GM20431 (cell line): Measurements from ENCODE around the gene RPUSD1.

Experiments
- in situ Hi-C: fragments of 300-500 bp; cut with MseI, MboI; formaldehyde crosslinking; loops from one replicate; pipeline ENCODE4 v1.15.0; 2020; ENCODE audit warnings: low sequenced_read_pairs; ENCODE audit not compliant: unreplicated experiment

Gene RPUSD1

DNA sequence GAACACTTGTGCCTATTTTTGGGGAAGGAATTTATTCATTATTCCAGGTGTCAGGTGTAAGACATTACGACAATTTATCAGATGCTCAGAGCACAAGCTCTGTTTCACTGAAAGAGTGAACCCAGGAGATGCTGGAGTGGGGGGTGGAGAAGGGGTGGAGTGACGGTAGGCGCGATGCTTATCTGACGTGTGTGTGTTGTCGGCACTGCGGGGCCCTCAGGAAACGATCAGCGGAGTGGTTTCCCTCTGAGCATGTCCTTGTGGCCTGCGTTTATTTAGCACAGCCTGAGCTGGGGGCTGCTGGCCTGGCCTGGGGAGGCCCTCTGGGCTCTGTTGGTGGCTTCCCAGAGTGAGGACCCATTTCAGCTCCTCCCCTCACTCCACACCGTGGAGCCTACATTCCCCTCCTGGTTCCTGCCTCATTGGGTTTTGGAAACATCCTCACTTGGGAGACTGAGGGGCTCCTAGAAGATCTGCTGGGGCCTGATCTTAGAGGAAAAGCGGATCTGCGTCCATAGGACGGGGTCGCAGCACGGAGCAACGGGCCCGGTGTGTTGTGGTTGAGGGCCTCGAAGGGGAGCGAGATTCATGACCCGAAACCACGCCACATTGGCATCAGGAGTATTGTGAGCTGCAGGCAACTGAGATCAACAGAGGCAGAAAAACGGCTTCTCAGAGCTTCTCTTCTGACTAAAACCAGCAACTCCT is 31.3 kb upstream of the RPUSD1 start:
- in situ Hi-C loops = no loop called here

DNA sequence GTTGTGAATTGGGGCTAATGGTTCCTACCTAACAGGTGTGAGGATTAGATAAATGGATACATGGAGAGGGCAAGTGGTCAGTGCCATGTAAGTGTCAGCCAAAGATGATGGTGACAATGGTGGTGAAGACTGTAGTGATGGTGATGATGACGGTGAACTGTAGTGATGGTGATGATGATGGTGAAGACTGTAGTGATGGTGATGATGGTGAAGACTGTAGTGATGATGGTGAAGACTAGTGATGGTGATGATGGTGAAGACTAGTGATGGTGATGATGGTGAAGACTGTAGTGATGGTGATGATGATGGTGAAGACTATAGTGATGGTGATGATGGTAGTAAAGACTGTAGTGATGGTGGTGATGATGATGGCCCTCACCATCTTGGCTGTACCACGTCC is 30.4 kb upstream of the RPUSD1 start:
- in situ Hi-C loops = no loop called here

DNA sequence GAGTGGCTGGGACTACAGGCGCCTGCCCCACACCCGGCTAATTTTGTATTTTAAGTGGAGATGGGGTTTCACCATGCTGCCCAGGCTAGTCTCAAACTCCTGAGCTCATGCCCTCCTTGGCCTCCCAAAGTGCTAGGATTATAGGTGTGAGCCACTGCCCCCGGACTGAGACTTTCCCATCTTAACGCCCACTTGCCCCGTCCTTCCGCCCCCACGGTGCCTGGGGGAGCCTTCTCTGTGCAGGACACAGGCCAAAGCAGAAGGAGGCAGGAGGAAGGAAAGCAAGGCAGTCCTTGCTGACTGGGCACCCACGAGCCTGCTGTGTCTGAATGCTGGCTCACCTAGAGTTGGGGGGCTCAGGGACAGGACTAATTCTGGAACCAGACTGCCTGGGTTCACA is 30.0 kb upstream of the RPUSD1 start:
- in situ Hi-C loops = no loop called here

GRCh38 chr16:817001-817906 is 29.1 kb upstream of the RPUSD1 start:
- in situ Hi-C loops = no loop called here

DNA sequence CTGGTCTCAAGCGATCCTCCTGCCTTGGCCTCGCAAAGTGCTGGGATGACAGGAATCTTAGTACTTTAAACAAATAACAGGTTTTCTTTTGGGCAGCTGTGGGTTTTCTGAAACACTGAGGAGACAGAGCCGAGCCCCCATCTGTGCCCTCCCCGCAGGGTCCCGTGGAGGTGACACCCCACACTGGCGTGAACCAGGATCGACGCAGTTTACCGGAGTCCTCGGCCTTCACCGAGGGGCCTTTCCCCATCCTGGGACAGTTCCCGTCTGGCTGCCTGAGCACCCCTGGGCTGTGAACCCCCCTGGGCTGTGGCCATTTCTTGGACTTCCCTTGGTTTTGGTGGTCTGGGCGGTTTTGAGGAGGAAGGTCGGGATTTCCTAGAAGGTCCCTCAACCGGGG is 27.7 kb upstream of the RPUSD1 start:
- in situ Hi-C loops = no loop called here

DNA sequence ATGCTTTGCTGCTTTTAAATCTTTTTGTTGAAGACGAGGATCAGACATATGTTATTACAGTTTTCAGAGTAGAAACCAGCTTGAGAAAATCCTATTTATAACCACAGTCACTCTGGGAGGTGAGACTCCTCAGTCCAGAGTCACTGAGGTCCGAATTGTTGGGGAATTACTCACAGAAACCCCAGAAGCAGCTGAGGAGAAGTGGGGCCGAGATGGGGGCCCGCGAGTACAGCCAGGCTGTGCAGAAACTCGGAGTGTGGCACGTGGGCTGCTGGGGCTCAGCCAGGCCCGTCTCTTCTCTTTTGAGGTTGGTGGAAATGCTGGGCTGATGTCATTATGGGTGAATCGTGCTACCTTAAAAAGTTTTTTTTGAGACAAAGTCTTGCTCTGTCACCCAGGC is 26.8 kb upstream of the RPUSD1 start:
- in situ Hi-C loops = no loop called here

DNA sequence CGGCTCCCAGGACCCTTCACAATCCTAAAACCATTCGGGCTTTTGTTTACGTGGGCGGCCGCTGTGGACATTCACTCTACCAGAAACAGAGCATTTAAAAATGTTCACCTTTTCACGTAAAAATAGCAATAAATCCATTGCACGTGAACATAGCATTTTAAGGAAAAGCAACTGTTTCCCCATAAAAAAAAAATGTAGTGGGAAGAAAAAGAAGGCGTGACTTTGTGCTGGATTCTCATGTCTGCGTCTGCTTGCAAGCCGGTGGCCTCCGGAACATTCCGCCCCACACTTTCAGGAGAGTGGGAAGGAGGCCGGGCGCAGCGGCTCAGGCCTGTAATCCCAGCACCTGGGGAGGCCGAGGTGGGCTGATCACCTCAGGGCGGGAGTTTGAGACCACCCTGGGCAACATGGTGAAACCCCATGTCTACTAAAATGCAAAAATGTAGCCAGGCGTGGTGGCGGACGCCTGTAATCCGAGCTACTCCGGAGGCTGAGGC is 25.8 kb upstream of the RPUSD1 start:
- in situ Hi-C loops = no loop called here

DNA sequence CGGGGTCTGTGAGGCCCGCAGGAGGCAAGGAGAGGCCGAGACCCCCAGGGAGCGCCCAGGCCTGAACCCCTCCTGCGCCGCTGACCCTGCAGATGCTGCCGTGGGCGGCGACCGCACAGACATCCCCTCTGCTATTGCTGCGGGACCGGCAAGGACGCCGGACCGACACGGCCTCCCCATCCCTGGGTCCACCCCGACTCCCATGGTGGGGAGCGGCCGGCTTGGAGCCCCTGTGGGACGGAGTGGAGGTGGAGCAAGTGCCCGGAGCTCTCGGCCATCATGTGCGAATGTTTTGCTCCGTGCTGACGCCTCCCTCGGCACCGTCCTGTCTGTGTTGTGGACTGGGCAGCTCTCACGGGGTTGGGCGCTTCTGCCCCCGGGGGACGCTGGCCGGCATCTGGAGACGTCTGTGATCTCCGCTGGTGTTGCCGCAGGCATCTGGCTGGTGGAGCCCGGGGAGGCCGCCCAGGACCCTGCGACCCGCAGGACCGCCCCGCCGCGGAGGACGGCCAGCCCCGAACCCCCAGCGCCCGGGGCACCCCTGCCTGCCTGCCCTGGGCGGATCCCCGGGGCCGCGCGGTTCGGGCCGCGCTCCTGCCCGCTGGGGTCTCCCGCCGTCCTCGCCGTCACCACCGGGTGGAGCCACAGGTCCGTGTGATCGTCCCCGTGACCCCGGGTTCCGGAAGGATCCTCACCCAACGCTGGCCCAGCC is 25.2 kb upstream of the RPUSD1 start:
- in situ Hi-C loops = no loop called here

DNA sequence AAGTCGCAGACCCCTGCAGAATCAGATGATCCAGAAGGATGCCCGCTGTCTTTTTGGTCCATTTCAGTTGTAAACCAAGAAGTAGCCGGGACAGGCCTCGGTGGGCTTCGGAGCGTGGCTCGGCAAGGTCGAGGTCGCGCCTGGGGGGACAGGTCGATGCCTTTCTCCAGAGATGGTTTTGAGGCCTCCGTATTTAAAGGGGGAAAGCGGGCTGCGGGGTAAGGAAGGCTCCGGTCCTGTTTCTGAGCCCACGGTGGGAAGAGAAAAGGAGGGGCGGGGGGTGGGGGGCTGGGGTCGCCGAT is 19.9 kb upstream of the RPUSD1 start:
- in situ Hi-C loops = no loop called here

DNA sequence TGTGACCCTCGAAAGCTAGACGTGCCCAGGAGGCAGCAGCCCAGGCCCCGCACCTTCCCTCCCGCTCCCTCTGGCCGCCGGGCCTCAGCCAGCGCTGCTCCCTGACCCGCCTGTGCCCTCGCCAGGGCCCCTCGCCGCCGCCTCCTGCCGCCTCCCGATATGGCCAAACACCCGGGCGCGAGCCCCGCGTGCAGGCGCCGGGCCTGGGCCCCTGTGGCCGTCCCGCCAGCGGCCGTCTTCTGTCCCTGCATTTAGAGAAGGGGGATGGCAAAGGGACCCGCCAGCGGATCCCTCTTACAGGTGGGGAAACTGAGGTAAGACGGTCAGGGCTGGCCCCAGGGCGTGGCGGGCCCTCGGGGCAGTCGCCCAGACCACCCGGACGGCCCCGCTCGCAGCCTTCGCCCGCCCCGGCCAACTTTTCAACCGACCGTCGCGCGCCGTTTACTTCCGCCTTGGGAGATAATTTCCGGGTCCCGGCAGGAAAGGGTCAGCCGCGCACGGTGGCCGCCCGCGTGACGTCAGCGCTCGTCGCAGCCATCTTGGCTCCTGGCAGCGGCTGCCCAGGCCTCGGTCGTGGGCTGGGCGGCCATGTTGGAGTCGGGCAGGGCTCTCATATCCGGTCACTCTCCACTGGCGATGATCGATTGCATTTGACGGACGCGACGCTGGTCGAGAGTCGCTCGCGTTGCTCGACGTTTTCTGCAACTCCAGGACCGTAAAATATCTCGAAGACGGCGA is 19.3 kb upstream of the RPUSD1 start:
- in situ Hi-C loops = no loop called here

DNA sequence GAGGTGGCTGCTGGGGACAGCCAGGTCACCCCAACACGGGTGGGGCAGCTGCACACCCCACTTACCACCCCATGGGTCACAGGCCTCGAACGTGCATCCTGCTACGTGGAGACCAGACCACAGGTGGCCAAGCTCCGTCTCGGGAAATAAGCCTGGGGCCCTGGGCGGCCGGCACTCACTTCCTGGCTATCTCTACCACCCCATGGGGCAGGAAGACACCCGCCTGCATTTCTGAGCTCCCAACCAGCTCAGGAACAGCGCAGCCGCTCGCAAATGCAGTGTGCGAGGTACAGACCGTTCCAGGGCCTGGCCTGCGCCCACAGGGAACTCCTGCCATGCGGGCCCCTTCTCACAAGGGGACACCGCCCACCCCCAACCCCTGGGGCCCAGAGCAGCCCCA is 17.3 kb upstream of the RPUSD1 start:
- in situ Hi-C loops = no loop called here

- in situ Hi-C loops = no loop called here
Measured at GRCh38 chr16:804193-805048, 16.2 kb upstream of the RPUSD1 start.

DNA sequence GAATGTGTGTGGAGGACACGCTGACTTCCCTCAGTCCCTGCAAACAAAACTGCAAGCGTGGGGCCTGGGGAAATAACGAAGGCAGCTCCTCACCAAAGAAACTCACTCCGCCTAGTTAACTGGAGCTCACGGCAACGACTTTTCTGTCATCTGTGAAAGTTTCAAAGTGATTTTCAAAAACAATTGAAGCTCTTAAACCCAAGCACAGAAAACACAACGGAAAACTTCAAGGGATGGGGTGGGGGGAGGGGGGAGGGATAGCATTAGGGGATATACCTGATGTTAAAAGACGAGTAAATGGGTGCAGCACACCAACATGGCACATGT is 15.5 kb upstream of the RPUSD1 start:
- in situ Hi-C loops = no loop called here

GRCh38 chr16:802914-803753 is 15.0 kb upstream of the RPUSD1 start:
- in situ Hi-C loops = no loop called here

DNA sequence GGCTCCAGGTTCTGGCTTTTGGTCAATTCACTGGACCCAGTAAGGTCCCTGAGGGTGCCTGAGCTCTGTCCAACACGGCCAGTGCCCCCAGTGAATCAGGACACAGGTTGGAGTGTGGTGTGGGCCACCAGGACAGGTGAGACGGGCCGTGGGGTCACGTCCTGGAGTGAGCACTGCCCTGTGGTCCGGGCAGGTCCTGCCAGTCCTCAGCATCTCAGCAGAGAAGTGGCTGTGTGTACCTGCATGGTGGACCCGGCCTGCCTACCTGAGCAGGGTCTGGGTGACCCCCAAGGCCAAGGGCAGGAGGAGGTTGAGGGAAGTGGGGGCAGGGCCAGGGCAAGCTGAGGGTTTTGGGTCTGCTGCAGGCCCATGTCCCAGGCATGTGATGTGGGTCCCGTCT is 14.3 kb upstream of the RPUSD1 start:
- in situ Hi-C loops = no loop called here

- in situ Hi-C loops = no loop called here
Measured at GRCh38 chr16:801584-802363, 13.6 kb upstream of the RPUSD1 start.

GRCh38 chr16:800834-801511 is 12.8 kb upstream of the RPUSD1 start:
- in situ Hi-C loops = no loop called here
